ENCODE results near the gene ARHGAP28.

The ARHGAP28 gene

DNA sequence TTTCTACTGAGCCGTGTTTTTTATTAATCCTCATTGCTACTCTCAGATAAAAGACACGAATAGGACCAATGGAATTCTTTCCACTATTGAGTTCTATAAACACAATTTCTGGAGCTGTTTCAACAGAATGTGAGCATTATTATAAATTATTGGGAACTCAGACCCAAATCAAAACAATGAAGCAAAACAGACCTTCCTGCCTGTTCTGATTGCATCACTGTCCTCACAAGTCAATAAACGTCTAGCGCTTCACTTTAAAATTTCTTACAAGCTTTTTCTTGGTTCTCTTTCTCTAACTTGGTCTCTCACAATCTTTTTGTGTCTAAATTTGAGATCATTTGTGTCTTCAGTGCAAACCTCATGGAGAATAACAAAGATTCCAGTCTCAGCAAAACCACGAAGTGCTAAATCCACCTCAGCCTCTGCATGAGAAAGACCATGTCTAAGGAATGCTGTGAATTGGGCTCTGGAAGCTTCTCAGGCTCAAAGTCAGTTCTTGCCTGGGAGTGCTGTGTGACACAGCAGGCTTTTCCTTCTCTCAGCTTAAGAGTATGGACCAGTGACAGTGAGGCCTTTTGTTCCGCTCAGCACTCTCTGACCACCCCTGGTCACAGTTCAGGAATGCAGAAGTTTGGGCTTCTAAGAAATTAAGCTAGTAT lies 22.8 kb downstream of the ARHGAP28 start:
- no peak for DNase-seq (ENCODE audit: low spot score)
- TF ChIP-seq, protein P1, sequence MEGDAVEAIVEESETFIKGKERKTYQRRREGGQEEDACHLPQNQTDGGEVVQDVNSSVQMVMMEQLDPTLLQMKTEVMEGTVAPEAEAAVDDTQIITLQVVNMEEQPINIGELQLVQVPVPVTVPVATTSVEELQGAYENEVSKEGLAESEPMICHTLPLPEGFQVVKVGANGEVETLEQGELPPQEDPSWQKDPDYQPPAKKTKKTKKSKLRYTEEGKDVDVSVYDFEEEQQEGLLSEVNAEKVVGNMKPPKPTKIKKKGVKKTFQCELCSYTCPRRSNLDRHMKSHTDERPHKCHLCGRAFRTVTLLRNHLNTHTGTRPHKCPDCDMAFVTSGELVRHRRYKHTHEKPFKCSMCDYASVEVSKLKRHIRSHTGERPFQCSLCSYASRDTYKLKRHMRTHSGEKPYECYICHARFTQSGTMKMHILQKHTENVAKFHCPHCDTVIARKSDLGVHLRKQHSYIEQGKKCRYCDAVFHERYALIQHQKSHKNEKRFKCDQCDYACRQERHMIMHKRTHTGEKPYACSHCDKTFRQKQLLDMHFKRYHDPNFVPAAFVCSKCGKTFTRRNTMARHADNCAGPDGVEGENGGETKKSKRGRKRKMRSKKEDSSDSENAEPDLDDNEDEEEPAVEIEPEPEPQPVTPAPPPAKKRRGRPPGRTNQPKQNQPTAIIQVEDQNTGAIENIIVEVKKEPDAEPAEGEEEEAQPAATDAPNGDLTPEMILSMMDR (IDR thresholded peaks at IDR 0.05), result no peak
- H3K27ac ChIP-seq, result no peak overlapping the region
- no peak overlapping the region for H3K4me3 ChIP-seq

DNA sequence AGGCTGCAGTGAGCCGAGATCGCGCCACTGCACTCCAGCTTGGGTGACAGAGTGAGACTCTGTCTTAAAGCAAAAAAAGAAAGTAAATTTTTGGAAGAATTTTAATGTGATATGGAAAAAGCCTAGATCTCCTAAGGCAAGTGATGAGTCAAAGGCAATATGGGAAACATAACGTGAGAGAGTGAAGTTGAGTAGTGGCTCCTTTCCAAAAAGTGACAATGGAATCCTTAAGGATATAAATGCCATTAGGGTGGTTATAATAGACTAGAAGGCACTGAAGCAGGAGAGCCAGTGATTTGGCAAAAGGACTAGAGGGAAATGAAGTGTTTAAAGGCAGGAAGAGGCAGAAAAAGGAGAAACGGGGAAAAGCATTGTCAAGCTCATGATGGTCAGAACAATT lies 25.6 kb downstream of the ARHGAP28 start:
- TF ChIP-seq, protein P1 (IDR thresholded peaks at IDR 0.05), result no peak

DNA sequence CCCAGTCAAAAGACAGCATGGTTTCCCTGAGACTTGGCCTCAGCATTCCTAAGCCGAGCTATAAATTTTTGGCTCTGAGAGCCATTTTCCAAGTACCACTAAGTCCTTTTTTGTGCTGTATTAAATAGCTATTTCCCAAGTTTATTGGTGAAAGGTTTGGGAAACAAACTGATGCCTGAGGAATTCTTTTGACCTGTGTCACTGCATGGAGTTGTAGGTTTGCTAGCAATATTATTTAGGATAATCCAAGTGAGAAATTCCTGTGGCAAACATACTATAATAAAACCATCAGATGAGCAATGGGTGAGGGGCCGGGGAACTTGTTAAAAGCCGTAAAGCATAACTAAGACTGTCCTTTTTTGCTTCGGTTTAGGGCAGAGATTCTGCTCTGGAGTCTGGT lies 28.4 kb downstream of the ARHGAP28 start:
- Histone ChIP-seq H3K27ac (no peak overlapping the region), H3K4me3 (no peak overlapping the region)
- TF ChIP-seq, protein P1 (IDR thresholded peaks at IDR 0.05), result no peak
- DNase-seq (ENCODE audit: low spot score), result no peak

More for the DNA sequence above, 25.6 kb downstream of the ARHGAP28 start:
- DNase-seq (ENCODE audit: low spot score), result no peak
- no peak overlapping the region for H3K4me3 ChIP-seq
- H3K27ac ChIP-seq, result no peak overlapping the region

DNA sequence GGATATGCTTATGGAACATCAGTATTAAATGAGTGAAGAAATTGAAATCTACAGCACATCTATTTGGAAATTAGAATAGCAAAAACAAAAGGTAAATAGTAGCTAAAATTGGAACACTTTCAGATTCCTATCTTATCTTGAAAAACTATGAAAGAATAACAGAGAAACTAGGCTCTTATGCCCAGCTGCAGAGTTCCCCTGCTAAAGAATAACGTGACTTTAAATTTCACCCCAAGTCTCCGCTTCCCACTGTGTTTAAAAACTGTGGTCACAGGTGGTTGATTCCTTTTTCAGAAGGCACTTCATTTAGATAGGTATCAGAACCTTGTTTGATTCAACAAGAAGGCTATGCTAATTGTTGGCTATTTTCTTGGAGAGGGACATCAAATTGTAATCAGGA lies 30.1 kb downstream of the ARHGAP28 start:
- DNase-seq (ENCODE audit: low spot score), result no peak
- no peak overlapping the region for H3K4me3 ChIP-seq
- H3K27ac ChIP-seq, result no peak overlapping the region
- TF ChIP-seq, protein P1 (IDR thresholded peaks at IDR 0.05), result no peak

DNA sequence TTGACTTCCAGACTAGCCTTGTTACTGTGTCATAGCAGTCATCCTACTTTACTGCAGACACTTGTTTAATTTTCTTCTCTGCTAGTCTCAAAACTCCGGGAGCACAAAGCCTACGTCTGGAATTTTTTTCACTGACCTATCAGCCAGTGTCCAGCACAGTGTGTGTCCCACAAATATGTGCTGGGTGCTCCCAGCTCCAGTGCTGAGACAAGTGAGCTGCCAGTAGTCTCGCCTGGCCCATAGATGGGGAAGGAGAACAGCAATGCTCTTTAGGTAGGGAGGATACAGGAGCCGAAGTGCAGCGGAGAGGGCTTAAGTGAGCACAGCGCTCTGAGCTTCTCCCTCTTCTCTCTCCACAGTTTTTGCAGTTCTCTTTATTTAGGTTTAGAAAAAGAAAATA lies 34.0 kb downstream of the ARHGAP28 start:
- no peak overlapping the region for H3K4me3 ChIP-seq
- no peak overlapping the region for H3K27ac ChIP-seq
- no peak for DNase-seq (ENCODE audit: low spot score)
- TF ChIP-seq, protein P1 (IDR thresholded peaks at IDR 0.05), result no peak

DNA sequence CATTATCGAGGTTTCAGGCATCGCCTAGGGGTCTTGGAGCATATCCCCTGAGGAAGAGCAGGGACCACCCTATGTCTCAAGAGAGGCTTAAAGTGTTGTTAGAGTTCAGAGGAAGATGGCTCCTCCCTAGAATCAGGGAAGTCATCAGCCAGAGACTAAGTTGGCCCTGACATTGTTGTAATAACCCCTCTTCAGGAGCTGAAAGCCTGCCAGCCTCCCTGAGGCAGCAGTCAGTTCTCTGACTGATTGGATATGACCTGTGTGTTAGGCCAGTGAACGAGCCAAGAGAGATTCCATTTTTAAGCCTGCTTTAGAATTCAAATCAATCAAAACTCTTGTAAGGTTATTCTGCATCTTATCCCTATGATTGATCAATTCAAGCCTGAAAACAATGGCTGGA lies 34.9 kb downstream of the ARHGAP28 start:
- TF ChIP-seq, protein P1 (IDR thresholded peaks at IDR 0.05), result no peak
- no peak for DNase-seq (ENCODE audit: low spot score)
- Histone ChIP-seq H3K4me3 (no peak overlapping the region), H3K27ac (no peak overlapping the region)

DNA sequence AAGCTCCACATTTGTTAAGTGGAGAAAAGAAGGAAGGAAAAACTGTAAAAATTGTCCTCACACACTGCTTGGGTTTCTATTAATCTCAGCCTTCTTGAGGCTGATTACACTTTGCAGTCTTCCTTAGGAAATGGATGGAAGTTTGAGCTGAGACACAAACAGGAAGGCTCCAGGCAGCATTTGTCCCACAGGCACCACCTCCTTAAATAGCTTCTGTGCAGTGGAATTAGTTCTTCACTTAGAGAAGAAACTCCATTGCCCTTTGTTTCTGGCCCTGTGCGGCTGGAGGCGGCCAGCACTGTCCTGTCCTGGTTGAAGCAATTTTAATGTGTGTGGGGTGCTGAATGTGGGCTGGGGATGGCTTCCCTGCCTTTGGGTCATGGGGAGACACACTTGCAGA lies 44.3 kb downstream of the ARHGAP28 start:
- no peak for DNase-seq (ENCODE audit: low spot score)
- H3K4me3 ChIP-seq, result no peak overlapping the region
- no peak overlapping the region for H3K27ac ChIP-seq
- TF ChIP-seq, protein P1 (IDR thresholded peaks at IDR 0.05), result no peak

Data from coronary artery (tissue), 2 donors.